NCI-H446 treated with DMSO at 0.1 percent for 48 hours (cell line): ENCODE results near the gene MTUS2.

Experiments used
- DNase-seq: peaks from one replicate; lab custom pipeline; 2025; lab: John Stamatoyannopoulos, UW

The MTUS2 gene

GRCh38 chr13:28820099-28821051 lies at the start of gene MTUS2:
TSS of gene MTUS2 (plus strand) at chr13:28820339.
- no peak for DNase-seq

- no peak for DNase-seq
These were observed 41.6 kb upstream of the MTUS2 start for GRCh38 chr13:28778308-28779215.

- DNase-seq: no peak
These were observed 27.1 kb upstream of the MTUS2 start for GRCh38 chr13:28792992-28793391.

- DNase-seq: no peak
These were observed 25.7 kb upstream of the MTUS2 start for GRCh38 chr13:28794396-28794795.

GRCh38 chr13:28796938-28797257 lies 23.2 kb upstream of the MTUS2 start:
- no peak for DNase-seq

- no peak for DNase-seq
These were observed 14.8 kb upstream of the MTUS2 start for GRCh38 chr13:28805193-28805819.

- no peak for DNase-seq
These were observed 2.9 kb upstream of the MTUS2 start for GRCh38 chr13:28817204-28817603.

- DNase-seq: no peak
These were observed 951 bp upstream of the MTUS2 start for GRCh38 chr13:28819046-28819730.

GRCh38 chr13:28819735-28820098 lies 422 bp upstream of the MTUS2 start:
- no peak for DNase-seq

- no peak for DNase-seq
These were observed 2.0 kb downstream of the MTUS2 start for GRCh38 chr13:28822151-28822550.

- no peak for DNase-seq
These were observed 2.7 kb downstream of the MTUS2 start for GRCh38 chr13:28822801-28823200.

GRCh38 chr13:28825379-28825778 lies 5.2 kb downstream of the MTUS2 start:
- DNase-seq: no peak

GRCh38 chr13:28826368-28826767 lies 6.2 kb downstream of the MTUS2 start:
- no peak for DNase-seq

GRCh38 chr13:28830580-28830979 lies 10.4 kb downstream of the MTUS2 start:
- no peak for DNase-seq

- no peak for DNase-seq
These were observed 11.0 kb downstream of the MTUS2 start for GRCh38 chr13:28831117-28831516.

GRCh38 chr13:28837111-28837510 lies 17.0 kb downstream of the MTUS2 start:
- no peak for DNase-seq

GRCh38 chr13:28843639-28844038 lies 23.5 kb downstream of the MTUS2 start:
- DNase-seq: no peak

GRCh38 chr13:28849441-28849840 lies 29.3 kb downstream of the MTUS2 start:
- DNase-seq: no peak

GRCh38 chr13:28850226-28850625 lies 30.1 kb downstream of the MTUS2 start:
- DNase-seq: no peak

- no peak for DNase-seq
These were observed 31.3 kb downstream of the MTUS2 start for GRCh38 chr13:28851422-28851821.

GRCh38 chr13:28854657-28855056 lies 34.5 kb downstream of the MTUS2 start:
- DNase-seq: no peak

- DNase-seq: no peak
These were observed 36.1 kb downstream of the MTUS2 start for GRCh38 chr13:28856287-28856686.
